GM12892 (cell line): ENCODE measurements around the gene APEH.
A peak's percentile ranks its signal among the peaks of the same experiment; 100 is the strongest.

ENCODE experiments used
- DNase-seq: peaks from one replicate; pipeline ENCODE4 v3.0.0; 2011; ENCODE audit not compliant: insufficient read length
- FAIRE-seq: peaks from 2 replicates; lab custom pipeline; 2011; peaks lifted over from hg19 to GRCh38; lab: Jason Lieb, UNC
- POLR2A ChIP-seq: IDR thresholded peaks from 2 replicates; pipeline ENCODE4 v1.6.1; 2011; ENCODE audit warnings: low read depth, low read length, control low read depth
- POLR2AphosphoS5 ChIP-seq: IDR thresholded peaks from 2 replicates; pipeline ENCODE4 v1.6.1; 2011; ENCODE audit warnings: low read depth, low read length, control low read depth
- TAF1 ChIP-seq: IDR thresholded peaks from 2 replicates; pipeline ENCODE4 v1.6.1; 2011; ENCODE audit warnings: low read depth, mild to moderate bottlenecking, control low read depth, low read length, borderline replicate concordance

APEH gene

GRCh38 chr3:49703443-49703927, 29.3 kb downstream of the APEH start:
- TF ChIP-seq POLR2AphosphoS5 (no peak), POLR2A (no peak), TAF1 (no peak)
- FAIRE-seq: peak; percentile 95
- DNase-seq: peak; percentile 91

DNA sequence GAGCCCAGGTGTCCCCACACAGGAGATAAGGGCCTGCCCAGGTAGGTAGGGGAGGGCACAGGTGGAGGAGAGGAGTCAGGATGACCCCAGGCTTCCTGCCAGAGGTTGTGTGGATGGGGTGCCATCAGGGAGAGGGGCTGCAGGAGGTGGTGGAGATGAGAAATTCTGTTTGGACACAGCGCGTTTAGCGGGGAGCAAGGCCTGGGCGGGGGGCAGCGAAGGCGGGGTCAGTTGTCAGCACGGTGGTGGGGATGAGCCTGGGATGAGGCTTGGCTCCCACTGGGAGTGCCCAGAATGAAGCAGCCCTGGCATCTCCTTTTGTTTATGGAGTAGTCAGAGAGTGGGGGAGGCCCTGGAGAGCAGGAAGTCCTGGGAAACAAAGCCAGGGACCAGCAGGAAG, 29.8 kb downstream of the APEH start:
- no peak for DNase-seq
- FAIRE-seq: no peak
- TF ChIP-seq TAF1 (no peak), POLR2A (no peak), POLR2AphosphoS5 (no peak)

DNA sequence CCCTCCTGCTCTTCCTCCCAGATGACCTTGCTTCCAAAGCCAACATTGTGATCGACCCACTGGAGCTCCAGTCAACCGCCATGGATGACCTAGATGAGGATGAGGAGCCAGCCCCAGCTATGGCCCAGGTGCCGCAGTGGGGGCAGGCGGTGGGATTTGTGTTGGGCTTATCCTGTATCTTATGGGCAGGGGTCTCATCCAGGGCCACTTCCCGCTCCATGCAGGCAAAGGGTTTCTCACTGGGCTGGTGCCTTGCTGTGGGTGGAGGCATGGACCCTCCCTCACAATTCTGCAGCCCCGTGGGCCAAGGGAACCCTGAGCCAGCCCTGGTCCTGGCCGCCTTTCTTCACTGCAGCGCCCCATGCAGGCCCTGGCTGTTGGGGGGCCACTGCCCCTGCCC, 30.5 kb downstream of the APEH start:
- FAIRE-seq (no peak), DNase-seq (no peak)
- TF ChIP-seq POLR2AphosphoS5: no peak
- no peak for TF ChIP-seq TAF1
- no peak for TF ChIP-seq POLR2A

- TF ChIP-seq TAF1 (no peak), POLR2AphosphoS5 (no peak), POLR2A (no peak)
- FAIRE-seq: no peak
These were observed 31.3 kb downstream of the APEH start for GRCh38 chr3:49705390-49705960.

GRCh38 chr3:49706456-49707112, 32.4 kb downstream of the APEH start:
- TF ChIP-seq TAF1: no peak
- no peak for TF ChIP-seq POLR2AphosphoS5
- TF ChIP-seq POLR2A: no peak
- no peak for FAIRE-seq
- no peak for DNase-seq

More at GRCh38 chr3:49705390-49705960, 31.3 kb downstream of the APEH start:
- DNase-seq: no peak

DNA sequence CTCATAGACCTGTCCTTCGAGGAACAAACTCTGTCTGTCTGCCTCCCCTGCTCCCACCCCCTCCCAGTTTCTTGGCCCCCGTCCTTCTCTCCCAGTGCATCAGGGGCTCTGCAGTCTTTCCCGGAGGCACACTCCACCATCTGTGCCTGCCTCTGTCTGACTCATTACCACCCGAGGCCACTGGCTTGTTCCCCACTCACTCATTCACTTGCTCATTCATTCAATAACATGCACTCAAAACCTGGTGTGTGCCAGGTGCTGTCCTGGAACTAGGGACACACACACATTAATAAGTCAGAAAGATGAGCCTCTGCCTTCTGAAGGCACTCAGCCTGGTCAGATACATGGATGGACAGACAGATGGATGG, 32.9 kb downstream of the APEH start:
- DNase-seq (no peak), FAIRE-seq (no peak)
- TF ChIP-seq POLR2AphosphoS5 (no peak), POLR2A (no peak), TAF1 (no peak)

GRCh38 chr3:49709852-49710251, 35.7 kb downstream of the APEH start:
- FAIRE-seq (no peak), DNase-seq (no peak)
- no peak for TF ChIP-seq POLR2A
- no peak for TF ChIP-seq POLR2AphosphoS5
- no peak for TF ChIP-seq TAF1

DNA sequence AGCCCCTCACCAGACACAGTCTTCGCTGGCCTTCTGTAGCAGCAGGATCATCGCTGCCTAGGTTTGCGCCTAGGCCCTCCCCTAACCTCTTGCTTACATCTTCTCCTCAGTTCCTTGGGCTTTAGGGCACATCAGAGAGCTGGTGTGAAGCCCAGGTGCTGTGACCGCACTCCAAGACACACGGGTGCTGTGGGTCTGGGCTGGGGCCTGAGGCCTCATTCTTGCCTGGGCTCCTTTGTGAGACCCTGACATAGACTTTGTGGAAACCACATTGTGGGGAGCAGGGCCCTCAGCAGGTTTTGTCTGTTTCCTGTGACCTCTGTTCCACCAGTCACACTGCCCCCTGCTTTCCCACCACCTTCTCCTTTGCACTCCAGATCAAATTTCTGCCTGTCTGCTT, 37.3 kb downstream of the APEH start:
- FAIRE-seq: no peak
- no peak for TF ChIP-seq POLR2A
- TF ChIP-seq POLR2AphosphoS5: no peak
- no peak for TF ChIP-seq TAF1
- no peak for DNase-seq

DNA sequence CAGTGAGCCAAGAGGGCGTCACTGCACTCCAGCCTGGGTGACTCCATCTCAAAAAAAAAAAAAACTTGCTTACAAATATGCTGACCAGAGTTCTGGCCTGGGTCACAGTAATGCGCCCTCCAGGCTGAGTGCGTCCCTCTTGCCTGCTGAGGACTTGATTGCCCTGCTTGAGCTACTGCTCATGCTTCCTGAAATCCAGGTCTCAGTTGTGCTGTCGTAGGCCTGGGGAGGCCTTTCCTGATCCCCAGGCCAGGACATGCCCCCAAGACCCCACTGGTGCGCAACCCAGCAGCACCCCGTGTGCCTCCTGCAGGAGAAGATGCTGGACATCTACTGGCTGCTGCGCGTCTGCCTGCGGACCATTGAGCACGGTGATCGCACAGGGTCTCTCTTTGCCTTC, 38.0 kb downstream of the APEH start:
- DNase-seq (no peak), FAIRE-seq (no peak)
- TF ChIP-seq POLR2A (no peak), POLR2AphosphoS5 (no peak), TAF1 (no peak)

GRCh38 chr3:49712631-49713317, 38.6 kb downstream of the APEH start:
- FAIRE-seq: no peak
- no peak for TF ChIP-seq POLR2AphosphoS5
- TF ChIP-seq TAF1: no peak
- 0 out of 2 replicates have a peak, but pooled peaks have one; percentile 2 for TF ChIP-seq POLR2A
- no peak for DNase-seq

DNA sequence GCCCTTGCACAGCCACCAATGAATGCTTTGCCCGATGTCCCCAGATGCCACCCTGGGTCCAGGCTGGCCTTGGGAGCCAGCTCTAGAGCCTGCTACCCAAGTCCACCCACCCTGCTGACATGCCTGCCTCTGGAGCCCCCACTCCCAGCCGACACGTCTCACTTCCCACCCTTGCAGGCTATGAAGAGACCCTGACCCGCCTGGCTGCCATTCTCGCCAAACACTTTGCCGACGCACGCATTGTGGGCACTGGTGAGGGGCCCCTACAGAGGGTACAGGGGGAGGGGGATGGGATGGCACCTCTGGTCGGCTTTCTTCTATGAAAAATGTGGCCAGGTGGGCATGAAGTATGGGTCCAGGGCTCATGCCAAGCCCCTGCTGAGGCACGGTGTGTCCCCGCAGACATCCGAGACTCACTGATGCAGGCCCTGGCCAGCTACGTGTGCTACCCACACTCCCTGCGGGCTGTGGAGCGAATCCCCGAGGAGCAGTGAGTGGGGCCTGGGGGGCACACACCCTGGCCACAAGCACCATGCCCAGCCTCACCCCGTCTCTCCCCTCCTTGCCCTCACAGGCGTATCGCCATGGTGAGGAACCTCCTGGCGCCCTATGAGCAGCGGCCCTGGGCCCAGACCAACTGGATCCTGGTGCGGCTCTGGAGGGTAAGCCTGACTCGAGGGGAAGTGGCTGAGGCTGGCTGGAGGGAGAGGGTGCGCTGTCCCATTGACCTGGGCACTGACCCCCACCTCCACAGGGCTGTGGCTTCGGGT, 39.4 kb downstream of the APEH start:
- no peak; the same call in 1 of the 2 replicates for TF ChIP-seq POLR2A
- no peak for TF ChIP-seq POLR2AphosphoS5
- no peak for TF ChIP-seq TAF1
- DNase-seq: no peak
- FAIRE-seq: no peak
